Hematopoietic multipotent progenitor cell treated with erythropoietin and hydrocortisone succinate and interleukin-3 and kit ligand, for 17 days (in vitro differentiated cells): ENCODE results near the gene AP4M1.

Experiments used
- DNase-seq: peaks from one replicate; pipeline ENCODE4 v3.0.0-alpha.2; 2015; ENCODE audit warnings: low spot score

The AP4M1 gene

GRCh38 chr7:100157334-100158228, 56.1 kb downstream of the AP4M1 start:
- no peak for DNase-seq
